IPS DF 6.9 (cell line): ENCODE data around the gene NPPC.

ENCODE experiments used
- DNase-seq: peaks from one replicate; pipeline ENCODE4 v3.0.0-alpha.2; 2013; ENCODE audit warnings: low read depth, low spot score
- H3K27ac ChIP-seq: one replicate; pipeline ENCODE4 v1.5.1; 2013; ENCODE audit warnings: low read length, control low read depth
- H3K27me3 ChIP-seq: 2 replicates; pipeline ENCODE4 v1.6.1; 2013; ENCODE audit warnings: mild to moderate bottlenecking, low read length; ENCODE audit not compliant: control insufficient read depth, insufficient read depth
- H3K36me3 ChIP-seq: 2 replicates; pipeline ENCODE4 v1.6.1; 2013; ENCODE audit warnings: low read length; ENCODE audit not compliant: control insufficient read depth, insufficient read depth
- H3K4me1 ChIP-seq: 2 replicates; pipeline ENCODE4 v1.6.1; 2013; ENCODE audit warnings: low read length; ENCODE audit not compliant: control insufficient read depth, insufficient read depth
- H3K4me3 ChIP-seq: 2 replicates; pipeline ENCODE4 v1.5.1; 2013; ENCODE audit warnings: mild to moderate bottlenecking, low read length
- H3K9me3 ChIP-seq: 2 replicates; pipeline ENCODE4 v1.6.1; 2013; ENCODE audit warnings: low read length, inconsistent platforms; ENCODE audit not compliant: control insufficient read depth, insufficient read depth
- WGBS: extraction: QIAGEN DNeasy Blood & Tissue Kit; methylation state at CpG from one replicate; pipeline ENCODE4 v1.1.7; 2013; ENCODE audit warnings: mixed read lengths, missing lambda C conversion rate; ENCODE audit not compliant: insufficient read length, insufficient coverage; 5-methylcytosine and 5-hydroxymethylcytosine counted together

The NPPC gene

DNA sequence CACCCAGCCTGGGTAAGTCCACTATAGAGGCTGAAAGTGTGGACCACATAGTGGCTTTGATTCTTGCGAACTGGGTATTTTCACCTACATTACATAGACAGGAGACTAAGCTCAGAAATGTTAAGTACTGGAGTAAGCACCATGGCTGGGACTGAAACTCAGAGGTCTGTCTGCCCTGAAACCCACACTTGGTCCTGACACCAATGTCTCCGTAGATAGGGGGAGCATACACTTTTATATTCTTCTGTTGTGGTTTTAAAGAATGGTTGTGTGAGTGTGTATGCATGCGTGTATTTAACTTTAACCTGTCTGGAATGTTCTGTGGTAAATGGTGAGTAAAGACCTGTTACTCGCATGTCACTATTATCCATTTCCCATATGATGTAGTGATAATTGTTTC lies 10.3 kb upstream of the NPPC start:
- no peaks in the 10 kb centered on the region for H3K27me3 ChIP-seq
- H3K27ac ChIP-seq = no peak overlapping the region
- no peak for DNase-seq
- no peak overlapping the region for H3K4me3 ChIP-seq
- H3K9me3 ChIP-seq = no peaks in the 10 kb centered on the region
- no peaks in the 10 kb centered on the region for H3K36me3 ChIP-seq
- H3K4me1 ChIP-seq = no peaks in the 10 kb centered on the region
- no CpG with 5 or more reads among the region's 4 CpGs for WGBS

DNA sequence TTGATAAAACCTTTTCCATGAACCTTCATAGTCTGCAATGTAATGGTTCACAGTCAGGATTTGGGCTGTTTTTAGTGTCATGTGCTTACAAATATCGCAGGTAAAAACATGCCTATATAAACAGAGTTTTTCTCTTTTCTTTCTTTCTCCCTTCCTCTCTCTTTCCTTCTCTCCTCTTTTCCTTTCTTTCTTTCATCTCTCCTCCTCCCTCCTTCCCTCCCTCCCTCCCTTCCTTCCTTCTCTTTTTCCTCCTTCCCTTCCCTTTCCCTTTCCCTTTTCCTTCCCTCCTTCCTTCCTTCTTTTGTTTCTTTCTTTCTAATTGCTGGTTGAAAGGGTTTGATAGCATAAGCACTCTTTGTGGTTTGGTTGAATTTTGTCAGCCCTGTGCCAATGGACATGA lies 9.6 kb upstream of the NPPC start:
- DNase-seq = no peak
- Histone ChIP-seq H3K4me3 (no peak overlapping the region), H3K9me3 (no peaks in the 10 kb centered on the region), H3K27ac (no peak overlapping the region), H3K27me3 (no peaks in the 10 kb centered on the region), H3K4me1 (no peaks in the 10 kb centered on the region), H3K36me3 (no peaks in the 10 kb centered on the region)
- no CpG with 5 or more reads among the region's 1 CpG for WGBS

DNA sequence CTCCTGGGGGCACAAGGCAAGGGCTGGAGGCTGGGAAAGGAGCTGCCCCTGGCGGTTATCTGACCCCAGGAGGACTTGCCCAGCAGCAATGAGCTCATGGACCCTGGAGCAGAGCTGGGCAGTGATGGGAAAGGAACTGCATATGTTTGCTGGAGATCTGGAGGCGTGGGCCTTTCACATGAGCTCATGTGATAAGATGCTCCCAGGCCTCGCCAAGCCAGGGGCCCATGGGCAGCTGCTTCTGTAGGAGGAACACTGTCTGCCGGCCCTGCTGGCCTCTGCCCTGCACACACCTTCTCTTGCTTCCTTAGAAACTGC lies 9.0 kb upstream of the NPPC start:
- Histone ChIP-seq H3K27ac (no peak overlapping the region), H3K9me3 (no peaks in the 10 kb centered on the region), H3K36me3 (no peaks in the 10 kb centered on the region), H3K27me3 (no peaks in the 10 kb centered on the region), H3K4me3 (no peak overlapping the region), H3K4me1 (no peaks in the 10 kb centered on the region)
- DNase-seq = no peak
- no CpG with 5 or more reads among the region's 4 CpGs for WGBS

DNA sequence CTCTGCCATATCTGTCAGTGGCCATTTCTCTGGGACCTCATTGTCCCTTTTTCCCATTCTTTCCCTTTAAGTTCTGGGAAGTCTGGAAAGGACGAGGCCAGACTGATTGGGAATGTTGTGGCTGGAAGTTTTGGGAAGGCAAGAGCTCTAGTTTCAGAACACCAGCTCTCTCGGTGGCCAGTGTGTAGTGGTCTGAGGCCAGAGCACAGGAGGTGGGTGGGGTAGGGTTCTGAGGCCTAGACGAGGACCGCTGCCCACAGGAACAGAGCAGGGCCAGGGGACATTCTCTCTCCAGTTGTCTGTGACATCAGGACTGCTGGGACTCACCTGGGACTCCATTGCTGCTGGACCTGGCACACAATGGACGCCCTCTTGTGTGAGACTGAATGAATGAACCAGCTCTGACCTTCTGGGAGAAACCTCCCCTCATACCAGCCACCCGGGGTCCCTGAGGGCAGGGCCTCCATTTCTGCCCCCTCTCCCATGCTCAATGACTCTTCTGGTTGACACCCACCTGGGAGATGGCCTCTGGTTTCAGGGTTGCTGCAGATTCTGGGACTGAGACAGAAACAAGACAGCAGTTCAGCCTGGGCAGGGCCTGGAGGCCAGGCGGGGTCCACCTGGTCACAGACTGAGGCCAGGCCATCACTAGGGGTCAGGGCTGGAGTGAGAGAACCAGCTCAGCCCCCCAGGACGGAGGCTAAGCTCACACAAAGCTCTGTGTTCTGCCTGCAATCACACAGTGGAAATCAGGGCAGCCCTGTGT lies 8.4 kb upstream of the NPPC start:
- no peaks in the 10 kb centered on the region for H3K9me3 ChIP-seq
- no peaks in the 10 kb centered on the region for H3K27me3 ChIP-seq
- H3K27ac ChIP-seq = no peak overlapping the region
- H3K4me1 ChIP-seq = no peaks in the 10 kb centered on the region
- DNase-seq = no peak
- no CpG with 5 or more reads among the region's 8 CpGs for WGBS
- no peak overlapping the region for H3K4me3 ChIP-seq
- H3K36me3 ChIP-seq = no peaks in the 10 kb centered on the region

DNA sequence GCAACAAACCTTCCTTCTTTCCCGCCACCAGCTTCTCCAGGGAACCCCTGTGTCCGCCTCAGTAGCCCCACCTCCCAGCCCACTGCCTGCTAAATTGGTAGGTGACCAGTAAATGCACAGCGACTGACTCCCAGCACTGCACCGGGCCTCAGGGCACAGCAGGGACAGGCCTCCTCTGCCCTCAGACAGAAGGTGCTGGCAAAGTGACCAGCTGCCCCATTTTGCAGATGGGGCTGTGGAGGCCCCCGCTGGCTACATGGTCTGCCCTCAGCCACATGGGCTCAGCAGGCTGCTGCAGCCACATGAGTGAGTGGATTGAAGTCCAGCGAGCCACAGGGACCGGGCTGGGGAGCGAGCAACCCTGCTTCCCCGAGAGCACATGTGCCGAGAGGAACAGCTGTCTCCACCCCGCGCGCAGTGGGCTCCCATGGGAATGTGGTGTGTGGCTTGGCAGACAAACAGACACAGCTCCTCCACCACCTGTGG lies 7.8 kb upstream of the NPPC start:
- Histone ChIP-seq H3K36me3 (no peaks in the 10 kb centered on the region), H3K4me3 (no peak overlapping the region), H3K4me1 (no peaks in the 10 kb centered on the region), H3K27me3 (no peaks in the 10 kb centered on the region), H3K9me3 (no peaks in the 10 kb centered on the region), H3K27ac (no peak overlapping the region)
- DNase-seq = no peak
- no CpG with 5 or more reads among the region's 13 CpGs for WGBS

DNA sequence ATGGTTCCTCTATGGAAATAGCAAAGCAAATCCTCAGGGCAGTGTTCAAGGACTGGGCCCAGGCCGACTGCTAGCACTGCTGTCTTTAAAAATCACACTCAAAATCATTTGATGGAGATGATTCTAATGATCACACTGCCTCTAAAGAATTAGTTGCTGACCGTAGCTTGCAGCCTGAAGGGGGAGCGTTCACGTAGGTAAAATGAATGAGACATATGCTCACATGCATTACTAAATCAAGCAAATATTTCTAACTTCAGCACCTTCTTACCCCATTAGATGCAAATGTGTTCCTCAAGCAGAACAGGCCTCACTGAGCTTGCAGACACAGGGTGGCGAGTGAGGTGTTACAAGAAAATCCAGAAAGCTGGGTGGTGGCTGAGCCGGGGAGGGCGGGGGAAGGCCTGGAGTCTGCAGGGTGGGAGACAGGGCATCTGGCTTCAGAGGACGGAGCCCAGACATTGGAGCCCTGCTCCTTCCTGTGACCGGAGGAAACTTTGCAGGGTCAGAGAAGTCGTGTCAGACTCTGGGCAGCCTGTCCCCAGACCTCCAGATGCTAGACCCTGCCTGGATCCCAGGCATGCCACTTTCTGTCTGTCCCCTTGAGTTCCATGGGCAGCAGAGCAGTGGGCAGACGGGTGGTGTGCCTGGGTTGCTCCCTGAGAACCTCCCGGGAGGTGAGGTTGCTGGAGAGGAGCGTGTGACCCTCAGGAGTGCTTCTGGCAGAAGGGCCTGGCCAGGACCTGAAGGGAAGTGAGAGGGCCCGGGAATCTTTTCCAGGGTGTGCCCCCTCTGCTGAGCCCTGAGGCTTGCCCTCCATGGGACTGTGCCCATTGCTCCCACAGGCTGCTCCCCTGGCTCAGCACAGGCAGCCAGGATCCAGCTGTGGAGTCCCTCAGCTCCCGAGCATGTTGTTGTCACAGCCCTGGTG lies 7.1 kb upstream of the NPPC start:
- DNase-seq = no peak
- Histone ChIP-seq H3K36me3 (no peaks in the 10 kb centered on the region), H3K27me3 (peaks cover under 1% of the 10 kb centered on the region; the same call in 1 of the 2 replicates), H3K4me1 (no peaks in the 10 kb centered on the region), H3K27ac (no peak overlapping the region), H3K4me3 (no peak overlapping the region), H3K9me3 (no peaks in the 10 kb centered on the region)
- no CpG with 5 or more reads among the region's 15 CpGs for WGBS

DNA sequence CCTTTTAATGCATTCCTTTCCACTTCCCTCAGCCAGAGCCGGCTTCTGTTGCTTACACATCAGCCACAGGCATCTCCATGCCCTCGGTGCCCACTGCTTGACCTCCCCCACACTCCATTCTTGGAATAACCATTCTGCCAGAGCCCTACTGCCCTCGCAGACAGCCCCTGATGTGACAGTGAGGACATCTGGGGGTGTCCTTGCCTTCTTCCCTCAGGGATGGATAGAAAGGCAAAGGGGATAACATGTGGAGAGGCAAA lies 6.4 kb upstream of the NPPC start:
- Histone ChIP-seq H3K4me3 (no peak overlapping the region), H3K4me1 (no peaks in the 10 kb centered on the region), H3K9me3 (no peaks in the 10 kb centered on the region), H3K27ac (no peak overlapping the region), H3K36me3 (no peaks in the 10 kb centered on the region), H3K27me3 (peaks cover 7% of the 10 kb centered on the region; the same call in 1 of the 2 replicates)
- no CpG with 5 or more reads among the region's 3 CpGs for WGBS
- DNase-seq = no peak

DNA sequence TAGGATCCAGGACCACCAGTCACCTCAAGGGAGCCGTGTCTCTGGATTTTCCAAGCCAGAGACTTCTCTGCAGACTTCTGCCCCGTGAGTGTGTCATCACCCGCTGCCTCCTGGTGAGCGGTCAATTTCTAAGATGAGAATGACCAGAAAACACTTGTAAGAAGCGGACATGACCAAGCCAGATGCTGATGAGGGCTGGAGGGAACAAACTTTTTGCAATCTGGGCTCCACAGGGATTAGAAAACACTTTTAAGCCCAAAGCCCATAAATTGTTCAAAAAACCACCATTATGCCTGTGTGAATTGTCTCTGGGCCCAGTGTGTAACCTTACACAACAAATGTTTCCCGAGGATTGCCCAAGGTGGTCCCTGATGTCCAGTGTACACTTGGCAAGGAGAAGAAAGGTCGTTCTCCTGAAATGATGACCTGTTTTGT lies 5.3 kb upstream of the NPPC start:
- WGBS = no CpG with 5 or more reads among the region's 7 CpGs
- no peak for DNase-seq
- H3K27ac ChIP-seq = no peak overlapping the region
- H3K36me3 ChIP-seq = no peaks in the 10 kb centered on the region
- H3K27me3 ChIP-seq = peaks cover 18% of the 10 kb centered on the region
- no peak overlapping the region for H3K4me3 ChIP-seq
- H3K4me1 ChIP-seq = peaks cover 5% of the 10 kb centered on the region; the same call in 1 of the 2 replicates
- H3K9me3 ChIP-seq = no peaks in the 10 kb centered on the region

DNA sequence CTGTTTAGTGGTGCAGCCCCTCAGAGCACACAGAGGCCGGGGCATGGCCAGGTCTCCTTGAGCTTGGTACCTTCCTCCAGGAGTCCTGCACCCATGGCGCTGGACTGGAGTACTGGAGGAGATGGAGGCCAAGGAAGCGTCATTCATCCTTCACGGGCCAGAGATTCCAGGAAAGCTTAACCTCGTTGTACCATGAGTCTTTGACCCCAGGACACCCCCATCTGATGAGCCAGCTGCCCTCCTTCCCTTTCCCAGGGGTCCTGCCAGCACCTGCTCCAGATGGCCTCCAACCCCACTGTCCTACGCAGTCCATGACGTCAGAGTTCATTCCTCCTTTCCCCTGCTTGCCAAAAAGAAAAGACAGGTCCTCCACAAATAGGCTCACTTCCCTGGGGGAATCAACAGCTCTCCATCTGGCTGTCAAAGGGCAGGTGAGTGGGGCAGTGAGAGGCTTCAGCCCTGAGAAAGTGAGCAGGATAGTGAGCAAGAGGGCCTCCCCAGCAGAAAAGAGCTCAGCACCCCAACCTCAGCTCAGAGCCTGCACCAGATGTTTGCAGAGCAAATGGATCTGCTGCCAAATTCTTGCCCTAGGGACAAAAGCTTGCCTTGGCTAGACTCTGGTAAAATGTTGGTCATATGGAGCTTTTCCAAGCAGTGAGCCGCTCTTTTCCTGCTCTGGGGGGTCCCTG lies 4.5 kb upstream of the NPPC start:
- H3K27ac ChIP-seq = no peak overlapping the region
- no peak for DNase-seq
- no peaks in the 10 kb centered on the region for H3K9me3 ChIP-seq
- peaks cover 19% of the 10 kb centered on the region for H3K27me3 ChIP-seq
- no CpG with 5 or more reads among the region's 8 CpGs for WGBS
- H3K36me3 ChIP-seq = no peaks in the 10 kb centered on the region
- no peak overlapping the region for H3K4me3 ChIP-seq
- peaks cover 5% of the 10 kb centered on the region; the same call in 1 of the 2 replicates for H3K4me1 ChIP-seq

DNA sequence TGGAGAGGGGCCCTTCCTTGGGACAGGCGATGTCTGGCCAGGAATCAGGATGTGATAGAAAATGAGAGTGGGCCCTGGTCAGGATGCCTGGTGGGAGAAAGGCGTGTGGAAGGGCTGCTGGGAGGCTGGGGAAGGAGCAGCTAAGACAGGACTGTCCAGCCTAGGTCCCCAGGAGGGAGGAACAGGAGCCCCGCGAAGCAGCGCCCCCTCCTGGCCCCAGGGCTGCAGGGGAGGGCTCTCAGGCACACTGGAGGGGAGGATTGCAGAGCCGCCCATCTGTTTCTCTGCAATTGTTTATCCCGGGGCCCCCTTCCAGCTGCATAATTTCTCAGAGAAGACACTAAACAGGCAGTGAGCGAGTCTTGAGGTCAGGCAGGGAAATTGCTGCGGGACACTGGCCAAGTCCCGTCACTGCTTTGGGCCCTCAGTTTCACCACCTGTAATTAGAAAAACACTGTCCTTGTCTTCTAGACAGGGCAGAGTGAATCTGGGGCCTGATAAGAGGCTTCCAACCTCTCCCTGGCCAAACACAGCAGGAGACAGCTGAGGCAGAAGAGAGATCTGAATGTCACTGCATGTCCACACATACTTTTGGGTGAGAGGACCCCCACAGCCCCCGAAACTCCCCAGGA lies 3.9 kb upstream of the NPPC start:
- H3K9me3 ChIP-seq = no peaks in the 10 kb centered on the region
- H3K4me1 ChIP-seq = peaks cover 5% of the 10 kb centered on the region; the same call in 1 of the 2 replicates
- no peak overlapping the region for H3K4me3 ChIP-seq
- DNase-seq = no peak
- H3K36me3 ChIP-seq = no peaks in the 10 kb centered on the region
- no CpG with 5 or more reads among the region's 11 CpGs for WGBS
- H3K27me3 ChIP-seq = peaks cover 19% of the 10 kb centered on the region
- no peak overlapping the region for H3K27ac ChIP-seq
